Kidney (tissue), 14 donors: ENCODE results near the gene MAPT. TPM values are rescaled to one million over a fixed set of nuclear protein-coding genes. Genes with fewer than 3 reads are reported as not detected.
A peak's percentile ranks its signal among the peaks of the same experiment; 100 is the strongest.
"Not testable (repeated sequence)": the region's sequence is repeated elsewhere in the genome, so short reads cannot be mapped to it uniquely, and the experiment has no call there.

Experiments used
- DNase-seq, 5 donors: peaks; one replicate each; pipeline ENCODE4 v3.0.0-alpha.2; 2013 to 2020
- FAIRE-seq: peaks from 2 replicates; lab custom pipeline; 2012; peaks lifted over from hg19 to GRCh38; lab: Jason Lieb, UNC
- H3K27ac ChIP-seq, 2 donors: one replicate each; pipeline ENCODE4 v1.7.0; 2013; ENCODE audit warnings: low read depth in 2 of 2, low read length in 2 of 2, inconsistent platforms in 1 of 2
- H3K27me3 ChIP-seq: one replicate; pipeline ENCODE4 v1.7.1; 2013; ENCODE audit warnings: low read length, inconsistent platforms; ENCODE audit not compliant: control insufficient read depth, insufficient read depth
- H3K36me3 ChIP-seq, 3 donors: one replicate each; pipeline versions ENCODE4 v1.7.0 to v1.7.1; 2013; ENCODE audit warnings: low read length in 3 of 3, control low read depth in 1 of 3, inconsistent platforms in 1 of 3; ENCODE audit not compliant: insufficient read depth in 3 of 3, control insufficient read depth in 2 of 3
- H3K4me1 ChIP-seq, 3 donors: one replicate each; pipeline versions ENCODE4 v1.7.0 to v1.7.1; 2013; ENCODE audit warnings: low read length in 3 of 3, inconsistent platforms in 1 of 3, low read depth in 1 of 3; ENCODE audit not compliant: control insufficient read depth in 2 of 3, insufficient read depth in 2 of 3
- H3K4me3 ChIP-seq, 3 donors: one replicate each; pipeline versions ENCODE4 v1.7.0 to v1.8.1; 2013; ENCODE audit warnings: low read length in 3 of 3, control low read depth in 1 of 3, inconsistent platforms in 1 of 3
- H3K9ac ChIP-seq, 3 donors: one replicate each; pipeline versions ENCODE4 v1.7.0 to v1.7.1; 2013; ENCODE audit warnings: low read length in 3 of 3, control low read depth in 1 of 3, inconsistent platforms in 1 of 3
- H3K9me3 ChIP-seq, 3 donors: one replicate each; pipeline versions ENCODE4 v1.7.0 to v1.7.1; 2013; ENCODE audit warnings: low read length in 3 of 3, control low read depth in 1 of 3, inconsistent platforms in 1 of 3; ENCODE audit not compliant: control insufficient read depth in 2 of 3, insufficient read depth in 1 of 3
- intact Hi-C: fragments of 100-400 bp; cut with DNase I; formaldehyde crosslinking; loops from one replicate; pipeline ENCODE4 v1.11.1; 2022
- polyA plus RNA-seq: library from polyadenylated mRNA; stranded (reverse); fragments of 350-450 nt; fragmentation: Illumina TruSeq; extraction: RNeasy Lipid Tissue Mini Kit (QIAGEN cat#74804); gene quantifications from one replicate; pipeline ENCODE4 v1.2.3, GENCODE V29; 2014; ENCODE audit warnings: low read depth, low replicate concordance; ENCODE audit not compliant: insufficient read depth
- total RNA-seq: library from RNA; stranded (reverse); fragmentation: NEBNext Ultra II Directional; extraction: Animal tissue kit (Norgen Biotek cat#: 25700); gene quantifications from one replicate; pipeline ENCODE4 v1.2.1, GENCODE V29; 2021
- TF ChIP-seq, protein P1 (sequence below): IDR thresholded peaks from 3 replicates; pipeline ENCODE4 v1.5.1; 2012; ENCODE audit warnings: mild to moderate bottlenecking, moderate library complexity, borderline replicate concordance; ENCODE audit not compliant: insufficient read depth; ENCODE audit errors: extremely low read depth
- donor health status: control.
- donor health status: control.
- donor health status: control.
- donor health status: control.
- donor health status: control.
- donor health status: DM: yes; HTN: yes; CAD: no.
- donor health status: Normal renal cell carcinoma (clear cell type).

Gene MAPT
- total and polyA plus RNA-seq, 2 donors from 2014 or later: 2.9 to 15.4 TPM

DNA sequence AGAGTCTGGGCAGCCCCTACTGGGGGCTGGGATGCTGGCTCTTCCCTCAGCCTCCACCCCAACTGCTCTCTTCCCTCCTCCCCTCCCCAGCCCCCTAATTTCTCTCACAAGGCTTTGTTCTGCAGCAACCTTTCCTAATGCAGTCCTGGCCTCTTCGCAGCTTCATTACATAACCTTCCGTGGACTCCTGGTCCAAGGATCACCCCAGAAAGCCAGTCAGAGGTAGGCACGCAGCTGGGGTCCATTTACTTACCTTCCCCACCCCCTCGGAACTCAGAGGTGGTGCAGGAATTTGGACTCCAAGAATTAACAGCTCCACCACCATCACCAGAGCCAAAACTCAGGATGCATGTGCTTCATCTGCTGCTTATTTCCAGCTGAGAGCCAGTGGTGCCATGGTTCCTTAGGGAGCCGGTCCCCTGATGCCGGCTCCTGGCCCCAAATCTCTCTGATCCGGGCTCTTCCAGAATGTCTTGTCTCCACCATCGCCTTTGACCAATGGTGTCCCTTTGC is 40.9 kb downstream of the MAPT start:
- no peaks in the 10 kb centered on the region for H3K9me3 ChIP-seq
- no peak for DNase-seq
- H3K9ac ChIP-seq: no peak overlapping the region
- no peak for FAIRE-seq
- H3K27me3 ChIP-seq: no peaks in the 10 kb centered on the region
- TF ChIP-seq, protein P1, sequence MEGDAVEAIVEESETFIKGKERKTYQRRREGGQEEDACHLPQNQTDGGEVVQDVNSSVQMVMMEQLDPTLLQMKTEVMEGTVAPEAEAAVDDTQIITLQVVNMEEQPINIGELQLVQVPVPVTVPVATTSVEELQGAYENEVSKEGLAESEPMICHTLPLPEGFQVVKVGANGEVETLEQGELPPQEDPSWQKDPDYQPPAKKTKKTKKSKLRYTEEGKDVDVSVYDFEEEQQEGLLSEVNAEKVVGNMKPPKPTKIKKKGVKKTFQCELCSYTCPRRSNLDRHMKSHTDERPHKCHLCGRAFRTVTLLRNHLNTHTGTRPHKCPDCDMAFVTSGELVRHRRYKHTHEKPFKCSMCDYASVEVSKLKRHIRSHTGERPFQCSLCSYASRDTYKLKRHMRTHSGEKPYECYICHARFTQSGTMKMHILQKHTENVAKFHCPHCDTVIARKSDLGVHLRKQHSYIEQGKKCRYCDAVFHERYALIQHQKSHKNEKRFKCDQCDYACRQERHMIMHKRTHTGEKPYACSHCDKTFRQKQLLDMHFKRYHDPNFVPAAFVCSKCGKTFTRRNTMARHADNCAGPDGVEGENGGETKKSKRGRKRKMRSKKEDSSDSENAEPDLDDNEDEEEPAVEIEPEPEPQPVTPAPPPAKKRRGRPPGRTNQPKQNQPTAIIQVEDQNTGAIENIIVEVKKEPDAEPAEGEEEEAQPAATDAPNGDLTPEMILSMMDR: no peak
- no peaks in the 10 kb centered on the region for H3K36me3 ChIP-seq
- H3K4me1 ChIP-seq: peaks cover 0 to 16% (median 2%) of the 10 kb centered on the region in 3 donors
- H3K27ac ChIP-seq: peak overlapping the region; percentile 38 to 63
- intact Hi-C loops: no loop called here
- peak overlapping the region in 1 of 3 donors; percentile 28 for H3K4me3 ChIP-seq

DNA sequence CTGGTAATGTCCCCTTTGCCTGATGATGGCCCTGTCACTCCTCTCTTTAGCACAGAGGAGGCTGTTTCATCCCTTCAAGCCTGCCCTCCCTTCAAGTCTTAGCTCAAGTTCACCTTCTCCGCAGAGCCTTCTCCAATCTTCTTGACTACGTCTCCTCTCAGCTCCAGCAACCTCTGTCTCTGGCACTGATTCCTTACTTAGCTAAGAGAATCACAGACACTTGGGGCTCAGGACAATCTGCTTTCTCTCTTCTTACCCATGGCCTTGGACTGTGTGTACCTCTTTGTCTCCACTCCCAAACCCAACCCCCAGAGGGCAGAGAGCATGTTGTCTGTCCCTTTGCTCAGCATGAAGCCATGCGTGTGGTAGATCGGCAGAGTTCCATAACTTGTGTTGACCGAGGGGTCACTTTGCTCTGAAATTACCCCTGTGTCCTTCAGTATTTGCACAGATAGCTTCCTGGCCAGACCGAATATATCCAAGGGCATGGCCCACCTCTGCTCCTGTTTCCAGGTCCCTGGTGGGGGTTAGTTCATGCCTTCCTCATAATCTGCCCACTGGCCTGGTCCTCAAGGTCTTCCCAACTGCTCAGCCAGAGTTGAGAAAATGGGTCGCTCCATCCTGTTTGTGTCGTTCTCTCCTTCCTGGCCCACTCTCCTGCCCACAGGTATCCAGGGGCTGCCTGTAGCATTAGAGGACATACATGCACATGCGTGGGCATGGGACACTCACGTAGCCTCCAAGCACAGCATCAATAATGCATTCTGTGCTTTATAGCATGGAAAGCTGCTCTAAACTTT is 41.6 kb downstream of the MAPT start:
- Histone ChIP-seq H3K4me1 (peaks cover 0 to 18% (median 2%) of the 10 kb centered on the region in 3 donors), H3K36me3 (no peaks in the 10 kb centered on the region), H3K27ac (peak overlapping the region; percentile 20 to 71), H3K27me3 (no peaks in the 10 kb centered on the region), H3K9ac (no peak overlapping the region), H3K4me3 (peak overlapping the region in 1 of 3 donors; percentile 28), H3K9me3 (no peaks in the 10 kb centered on the region)
- DNase-seq: no peak
- intact Hi-C loops: no loop called here
- TF ChIP-seq, protein P1: no peak
- FAIRE-seq: no peak

DNA sequence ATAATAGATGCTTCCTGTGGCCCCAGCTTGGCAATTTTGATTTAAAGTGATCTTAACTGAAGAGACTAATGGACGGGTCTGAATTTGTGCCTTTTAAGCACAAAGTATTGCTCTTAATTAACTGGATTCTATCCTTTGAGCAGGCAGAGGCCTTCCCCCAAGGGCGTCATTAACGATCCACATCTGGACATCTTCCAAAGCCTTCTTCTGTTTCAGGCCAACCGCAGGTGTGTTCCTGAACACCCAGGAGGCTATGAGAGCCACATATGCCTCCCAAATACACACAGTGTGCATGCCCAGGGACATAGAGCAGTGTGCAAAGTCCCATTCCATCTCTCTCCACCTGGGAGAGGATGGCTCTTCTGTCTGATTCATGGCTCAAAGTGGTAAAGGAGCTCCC is 42.3 kb downstream of the MAPT start:
- TF ChIP-seq, protein P1: no peak
- FAIRE-seq (no peak), DNase-seq (no peak)
- Histone ChIP-seq H3K9ac (no peak overlapping the region), H3K9me3 (no peaks in the 10 kb centered on the region), H3K4me1 (peaks cover 0 to 19% (median 2%) of the 10 kb centered on the region in 3 donors), H3K27me3 (no peaks in the 10 kb centered on the region), H3K27ac (peak overlapping the region; percentile 20 to 71), H3K36me3 (no peaks in the 10 kb centered on the region), H3K4me3 (no peak overlapping the region)
- intact Hi-C loops: no loop called here

DNA sequence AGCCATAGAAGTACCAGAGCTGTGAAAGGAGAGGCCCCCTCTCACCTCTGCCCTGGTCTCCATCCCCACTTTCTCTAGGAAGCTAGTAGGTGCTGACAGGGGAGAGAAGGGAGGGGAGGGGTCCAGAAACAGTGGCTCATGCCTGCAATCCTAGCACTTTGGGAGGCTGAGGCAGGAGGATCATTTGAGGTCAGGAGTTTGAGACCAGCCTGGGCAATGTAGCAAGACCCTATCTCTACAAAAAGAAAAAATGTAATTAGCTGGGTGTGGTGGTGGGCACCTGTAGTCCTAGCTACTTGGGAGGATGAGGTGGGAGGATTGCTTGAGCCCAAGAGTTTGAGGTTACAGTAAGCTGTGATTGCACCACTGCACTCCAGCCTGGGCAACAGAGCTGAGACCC is 42.8 kb downstream of the MAPT start:
- H3K9me3 ChIP-seq, FAIRE-seq, H3K27ac ChIP-seq, DNase-seq, H3K36me3 ChIP-seq, H3K9ac ChIP-seq, H3K4me3 ChIP-seq, H3K27me3 ChIP-seq, intact Hi-C loops: not testable (repeated sequence)
- H3K4me1 ChIP-seq: peaks cover 0 to 23% (median 2%) of the 10 kb centered on the region in 3 donors
